Activated effector memory CD4-positive, alpha-beta T cell treated with anti-CD3 and anti-CD28 coated beads, Interleukin-2, amount 50 U/mL, for 16 hours (primary cell): ENCODE measurements around the gene PPP1R1B.
"Not testable (repeated sequence)": the region's sequence is repeated elsewhere in the genome, so short reads cannot be mapped to it uniquely, and the experiment has no call there.

ENCODE experiments used
- DNase-seq: peaks from one replicate; pipeline ENCODE4 v3.0.0-alpha.2; 2020

PPP1R1B gene

GRCh38 chr17:39626171-39627046, at the start of gene PPP1R1B:
PPP1R1B (plus strand) TSS chr17:39626952; CDS start chr17:39627393, 441 bp downstream.
- no peak for DNase-seq

GRCh38 chr17:39578272-39578671, 48.5 kb upstream of the PPP1R1B start:
- DNase-seq = no peak

GRCh38 chr17:39579318-39580081, 47.3 kb upstream of the PPP1R1B start:
- DNase-seq = no peak

GRCh38 chr17:39580082-39580468, 46.7 kb upstream of the PPP1R1B start:
- DNase-seq = no peak

GRCh38 chr17:39581071-39581758, 45.5 kb upstream of the PPP1R1B start:
- no peak for DNase-seq

GRCh38 chr17:39581759-39582085, 45.0 kb upstream of the PPP1R1B start:
- DNase-seq = no peak

- no peak for DNase-seq
These were observed 44.1 kb upstream of the PPP1R1B start for GRCh38 chr17:39582658-39583057.

- DNase-seq = not testable (repeated sequence)
These were observed 36.6 kb upstream of the PPP1R1B start for GRCh38 chr17:39590180-39590579.

- DNase-seq = no peak
These were observed 34.5 kb upstream of the PPP1R1B start for GRCh38 chr17:39591958-39592954.

GRCh38 chr17:39593371-39593770, 33.4 kb upstream of the PPP1R1B start:
- DNase-seq = no peak

- DNase-seq = no peak
These were observed 31.5 kb upstream of the PPP1R1B start for GRCh38 chr17:39595294-39595693.

- DNase-seq = no peak
These were observed 30.7 kb upstream of the PPP1R1B start for GRCh38 chr17:39595928-39596510.

- DNase-seq = no peak
These were observed 30.0 kb upstream of the PPP1R1B start for GRCh38 chr17:39596543-39597267.

- no peak for DNase-seq
These were observed 29.2 kb upstream of the PPP1R1B start for GRCh38 chr17:39597372-39598046.

- no peak for DNase-seq
These were observed 28.7 kb upstream of the PPP1R1B start for GRCh38 chr17:39598047-39598481.

GRCh38 chr17:39598630-39599003, 28.1 kb upstream of the PPP1R1B start:
- DNase-seq = no peak

GRCh38 chr17:39599004-39599664, 27.6 kb upstream of the PPP1R1B start:
- no peak for DNase-seq

- no peak for DNase-seq
These were observed 27.0 kb upstream of the PPP1R1B start for GRCh38 chr17:39599665-39600231.

GRCh38 chr17:39600288-39600996, 26.3 kb upstream of the PPP1R1B start:
- no peak for DNase-seq
